8988T (cell line): ENCODE results near the gene RGPD4.
"Not testable (repeated sequence)": the region's sequence is repeated elsewhere in the genome, so short reads cannot be mapped to it uniquely, and the experiment has no call there.

Source experiments
- DNase-seq: peaks from one replicate; pipeline ENCODE4 v3.0.0; 2011

The RGPD4 gene

DNA sequence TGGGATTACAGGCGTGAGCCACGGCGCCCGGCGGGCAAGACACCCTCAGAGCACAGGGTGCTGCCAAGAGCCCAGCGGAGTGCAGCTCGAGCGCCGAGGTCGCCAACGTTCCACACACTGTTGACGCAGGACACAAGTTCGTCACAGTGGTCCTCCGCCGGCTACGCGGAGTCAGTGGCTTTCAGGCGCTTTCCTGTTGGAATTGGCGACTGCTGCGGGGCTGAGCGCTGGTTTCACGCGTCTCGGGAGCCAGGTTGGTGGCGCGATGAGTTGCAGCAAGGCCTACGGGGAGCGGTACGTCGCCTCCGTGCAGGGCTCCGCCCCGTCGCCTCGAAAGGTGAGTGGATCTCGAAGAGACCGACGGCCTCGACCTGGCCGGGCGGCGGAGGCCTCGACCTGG is at the start of gene RGPD4:
RGPD4 (plus strand) TSS at position 144 of the 400 bp plus-strand sequence; CDS start at position 266, 122 bp downstream.
- not testable (repeated sequence) for DNase-seq

DNA sequence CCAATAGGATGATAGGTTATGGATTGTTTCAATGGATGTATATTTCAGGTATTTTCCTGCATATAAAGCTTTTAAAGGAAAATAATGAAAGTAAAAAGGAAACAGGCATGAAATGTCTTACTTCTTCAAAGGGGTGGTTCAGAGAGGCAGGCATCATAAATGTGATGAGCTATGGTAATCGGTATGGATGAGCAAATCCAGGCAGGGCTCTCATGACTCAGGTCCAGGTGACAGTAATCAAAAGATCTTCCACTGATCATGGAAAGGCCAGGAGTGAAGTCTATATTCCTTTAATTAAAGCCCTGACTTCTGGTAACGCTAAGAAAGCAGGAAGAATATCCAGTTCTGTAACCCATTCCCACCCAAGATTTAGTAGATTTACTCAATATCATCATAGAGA is 48.7 kb upstream of the RGPD4 start:
- DNase-seq: no peak

DNA sequence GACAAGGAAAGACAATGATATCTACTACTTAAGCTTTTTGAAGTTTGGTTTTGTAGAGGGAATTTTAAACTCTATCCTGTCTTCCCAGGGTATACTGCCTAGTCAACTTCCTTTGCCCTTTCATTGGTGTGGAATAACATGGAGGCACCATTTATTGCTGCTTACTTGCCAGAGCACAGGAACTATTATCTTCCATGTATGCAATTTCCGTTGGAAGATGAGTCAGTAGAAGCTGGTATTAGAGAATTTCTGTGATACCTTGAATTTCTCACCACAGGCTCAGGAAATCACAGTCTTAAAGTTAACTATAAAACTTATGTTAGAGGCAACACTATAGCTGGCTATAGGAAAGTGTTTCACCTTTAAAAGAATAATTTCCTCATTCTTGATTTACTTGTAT is 40.9 kb upstream of the RGPD4 start:
- DNase-seq: no peak

DNA sequence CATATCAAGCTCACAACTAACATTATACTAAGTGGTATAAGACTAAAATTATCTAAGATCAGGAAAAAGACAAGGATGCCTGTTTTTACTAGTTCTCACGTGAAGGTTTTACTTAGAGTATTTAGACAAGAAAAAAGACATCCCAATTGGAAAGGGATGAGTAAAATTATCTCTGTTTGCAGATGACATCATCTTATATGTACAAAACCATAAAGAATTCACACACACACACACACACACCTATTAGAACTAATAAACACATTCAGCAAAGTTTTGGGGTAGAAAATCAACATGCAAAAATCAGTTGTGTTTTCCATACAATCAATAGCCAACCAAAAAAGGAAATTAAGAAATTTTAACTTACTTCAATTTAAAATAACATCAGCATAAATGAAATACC is 35.9 kb upstream of the RGPD4 start:
- no peak for DNase-seq

DNA sequence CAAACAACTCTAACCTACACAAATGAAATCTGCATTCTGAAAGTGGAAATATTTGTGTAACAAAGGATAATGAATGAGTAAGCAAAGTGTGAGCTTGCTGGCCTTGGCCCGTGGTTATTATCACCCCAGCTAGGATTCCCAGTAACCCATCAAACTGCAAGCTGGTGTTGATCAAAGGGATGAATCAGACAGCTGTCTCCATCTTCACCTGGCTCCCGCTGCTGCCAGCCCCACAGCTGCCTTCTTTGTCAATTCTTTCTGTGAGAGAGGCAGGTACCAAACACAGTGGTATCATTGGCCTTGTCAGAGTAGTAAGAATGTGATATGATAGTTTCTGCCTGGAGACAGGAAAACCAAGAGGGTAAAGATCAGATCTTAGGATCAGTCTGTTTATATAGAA is 25.2 kb upstream of the RGPD4 start:
- DNase-seq: no peak

DNA sequence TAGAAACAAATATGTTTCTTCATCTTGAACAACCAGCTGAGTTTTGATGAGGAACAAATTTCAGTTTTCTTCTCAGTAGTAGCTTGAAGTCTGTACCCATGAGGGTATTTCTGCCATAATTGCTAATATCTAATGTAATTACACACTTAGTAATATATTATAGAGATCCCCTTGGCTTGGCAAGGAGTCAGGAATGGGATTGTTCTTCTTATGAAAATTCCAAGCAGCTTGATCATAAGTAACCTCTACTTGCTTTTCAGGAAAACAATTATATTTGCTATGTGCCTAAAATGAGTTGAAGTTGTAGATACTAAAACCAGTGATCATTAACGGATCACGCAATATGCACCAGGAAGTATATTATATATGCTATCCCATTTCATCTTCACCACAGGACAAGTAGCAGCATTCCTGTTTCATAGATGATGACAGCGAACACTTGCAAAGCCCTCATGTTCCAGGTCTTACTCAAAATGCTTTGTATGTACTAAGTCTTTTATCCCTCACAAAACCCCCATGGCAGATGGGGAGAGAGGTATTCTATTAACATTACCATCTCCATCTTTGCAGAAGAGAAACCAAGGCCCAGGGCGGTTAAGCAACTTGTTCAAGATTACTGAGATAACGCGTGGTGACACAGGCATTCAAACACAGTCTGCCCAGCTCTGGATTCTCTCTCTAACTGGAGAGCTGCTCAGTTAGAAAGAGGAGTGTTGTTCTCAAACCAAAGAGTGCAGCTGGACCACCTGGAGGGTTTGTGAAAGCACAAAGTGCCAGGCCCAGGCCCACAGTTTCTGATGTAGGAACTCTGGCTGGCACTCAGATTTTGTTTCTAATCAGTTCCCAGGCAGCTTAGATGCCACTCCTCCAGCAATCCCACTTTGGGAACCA is 21.8 kb upstream of the RGPD4 start:
- DNase-seq: no peak

DNA sequence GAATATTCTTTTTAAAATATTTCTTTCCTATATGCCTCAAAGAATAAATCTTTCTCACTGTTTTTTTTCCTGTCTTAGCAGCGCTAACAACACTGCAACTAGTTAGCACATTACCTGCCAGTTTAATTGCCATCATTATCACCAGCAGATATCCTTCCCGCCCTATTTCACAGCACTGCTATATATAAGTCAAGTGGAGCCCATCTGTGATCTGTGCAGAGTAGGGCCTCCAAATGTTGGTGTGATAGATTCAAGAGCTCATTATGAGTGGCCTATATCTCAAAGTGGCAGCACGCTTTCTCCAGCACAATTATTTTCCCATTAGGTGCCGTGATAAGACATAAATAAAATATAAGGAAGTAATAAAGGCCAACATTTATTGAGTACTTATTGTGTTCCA is 19.8 kb upstream of the RGPD4 start:
- DNase-seq: no peak

DNA sequence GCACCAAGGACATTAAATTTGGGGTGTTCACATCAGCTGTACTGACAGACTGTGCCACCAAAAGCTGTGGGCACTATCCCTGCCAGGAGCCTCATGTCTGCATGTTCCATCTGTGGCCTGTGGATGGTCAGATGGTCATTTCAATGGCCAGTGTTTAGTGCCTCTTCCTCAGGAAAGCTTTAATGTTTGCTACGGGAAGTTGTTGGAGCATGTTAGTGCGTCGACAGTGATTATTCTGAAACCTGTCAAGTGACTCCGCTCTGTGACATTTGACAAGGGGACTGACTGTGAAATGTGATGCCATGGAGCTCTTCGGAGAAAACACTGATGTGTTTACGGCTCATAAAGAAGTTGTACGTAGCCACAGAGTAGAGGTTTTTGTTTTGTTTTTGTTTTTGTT is 18.7 kb upstream of the RGPD4 start:
- DNase-seq: no peak

DNA sequence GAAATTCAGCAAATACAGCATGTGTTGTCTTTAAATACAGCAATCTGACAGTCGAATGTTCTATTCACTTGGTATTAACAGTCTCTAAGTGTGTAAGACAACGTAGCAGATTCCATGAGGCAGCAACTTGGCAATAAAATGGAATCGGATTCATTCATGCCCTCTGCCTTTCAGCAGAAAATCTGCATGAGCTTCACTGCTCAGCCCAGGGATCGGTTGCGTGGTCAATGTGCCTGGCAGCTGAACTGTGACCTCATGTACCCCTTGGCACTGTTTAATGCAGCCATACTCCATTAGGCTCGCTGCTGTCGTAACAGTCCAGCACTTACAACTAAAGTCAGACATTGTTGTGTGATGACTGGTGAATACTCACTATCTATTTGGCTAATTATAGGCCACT is 17.7 kb upstream of the RGPD4 start:
- DNase-seq: no peak

DNA sequence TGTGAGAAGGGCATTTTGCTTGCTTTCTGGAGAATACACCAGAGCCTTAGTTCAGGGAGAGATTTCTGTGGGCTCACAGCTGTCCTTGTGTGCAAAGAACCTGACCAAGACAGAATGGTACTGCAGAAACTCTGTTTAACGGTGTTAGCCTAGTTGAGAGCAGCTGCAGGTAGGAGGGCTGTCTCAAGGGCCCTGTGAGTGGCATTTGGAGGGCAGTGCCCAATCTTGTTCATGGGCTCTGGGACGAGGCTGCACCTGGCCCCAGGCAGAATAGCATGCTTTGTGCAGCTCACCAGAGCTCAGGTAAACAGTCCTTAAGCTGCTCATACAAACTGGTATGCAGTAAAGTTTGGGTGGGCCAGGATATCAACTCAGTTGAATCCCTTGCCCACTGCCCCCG is 16.9 kb upstream of the RGPD4 start:
- no peak for DNase-seq

DNA sequence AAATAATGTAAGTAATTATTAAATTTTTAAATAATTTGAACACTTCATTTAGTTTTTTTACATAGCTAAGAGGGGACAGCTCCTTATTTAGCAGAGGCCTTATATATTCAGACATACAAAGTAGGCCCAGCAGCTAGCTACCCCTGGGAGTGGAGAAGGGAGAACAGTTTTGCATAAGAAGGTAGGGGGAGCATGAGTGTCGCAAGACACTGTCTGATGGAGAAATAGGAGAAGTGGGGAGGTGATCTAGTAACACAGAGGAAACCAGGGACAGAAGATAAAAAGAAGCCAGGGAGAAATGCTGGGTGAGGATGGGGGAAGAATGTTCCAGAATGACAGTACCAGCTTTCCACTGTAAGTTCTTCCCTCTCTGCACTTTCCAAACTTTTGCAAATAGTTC is 16.0 kb upstream of the RGPD4 start:
- DNase-seq: no peak

DNA sequence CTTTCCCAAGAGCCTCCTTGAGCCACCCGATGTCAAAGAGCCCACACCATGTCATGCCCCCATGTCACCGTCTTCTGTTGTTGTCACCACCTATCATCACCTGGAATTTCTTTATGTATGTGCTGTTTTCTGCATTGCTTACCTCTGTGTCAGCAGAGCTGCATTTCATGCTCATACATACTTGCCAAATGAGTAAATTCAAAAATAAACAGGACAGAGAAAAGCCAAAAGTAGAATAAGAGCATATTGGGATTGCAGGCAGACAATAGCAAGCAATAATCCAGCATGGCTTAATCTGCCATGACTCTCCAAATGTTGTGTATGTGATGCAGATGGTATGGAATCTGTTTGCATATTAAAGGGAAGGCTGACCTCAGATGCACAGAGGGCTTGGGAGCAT is 15.3 kb upstream of the RGPD4 start:
- no peak for DNase-seq

DNA sequence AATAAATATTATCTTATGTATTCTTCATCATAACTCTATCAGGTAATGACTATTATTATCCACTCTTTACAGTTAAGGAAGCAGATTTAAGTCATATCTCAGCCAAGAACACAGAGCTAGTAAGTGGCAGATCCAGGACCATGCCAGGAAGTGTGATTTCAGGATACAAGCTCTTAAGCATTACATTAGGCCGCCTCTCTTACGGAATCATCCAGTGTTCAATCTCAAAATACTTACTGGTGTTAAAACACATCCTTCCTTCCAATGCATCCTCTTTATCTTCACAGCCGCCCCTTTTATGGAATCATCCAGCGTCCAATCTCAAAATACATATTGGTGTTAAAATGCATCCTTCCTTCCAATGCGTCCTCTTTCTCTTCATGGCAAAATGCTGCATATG is 14.7 kb upstream of the RGPD4 start:
- no peak for DNase-seq

DNA sequence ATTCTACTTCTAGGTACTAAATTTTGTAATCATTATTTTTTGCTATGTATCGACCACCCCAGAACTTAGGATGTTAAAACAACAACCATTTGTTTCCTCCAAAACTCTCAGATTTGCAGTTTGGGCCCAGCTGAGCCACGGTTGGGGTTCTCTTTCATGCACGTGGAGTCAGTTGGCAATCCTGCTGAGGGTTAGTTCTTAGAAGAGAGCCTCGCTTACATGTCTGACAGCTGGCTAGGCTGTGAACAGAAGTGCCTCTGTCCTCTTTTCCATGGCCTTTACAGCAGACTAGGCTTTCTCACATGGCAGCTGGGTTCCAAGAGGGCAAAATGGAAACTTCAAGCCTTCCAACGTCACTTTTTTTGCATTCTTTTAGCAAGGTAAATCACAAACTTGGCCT is 9.3 kb upstream of the RGPD4 start:
- no peak for DNase-seq

DNA sequence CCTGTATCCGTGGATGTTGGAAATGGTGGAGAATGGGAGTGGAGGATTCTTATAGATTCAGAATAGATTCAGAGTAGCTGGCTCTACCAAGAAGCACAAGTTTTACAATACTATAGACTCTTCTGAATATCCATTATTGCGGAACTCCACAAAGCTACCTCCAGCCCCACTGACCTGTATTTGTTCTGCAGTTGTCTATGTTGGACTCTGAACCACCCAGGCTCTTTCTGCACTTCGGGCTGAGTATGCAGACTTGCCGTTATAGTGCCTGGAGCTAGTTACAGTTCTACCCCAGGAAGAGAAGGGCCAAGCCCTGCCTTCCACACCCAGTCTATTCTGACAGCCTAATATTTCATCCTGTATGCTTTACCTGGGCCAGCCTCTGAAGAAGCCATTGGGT is 4.4 kb upstream of the RGPD4 start:
- no peak for DNase-seq

DNA sequence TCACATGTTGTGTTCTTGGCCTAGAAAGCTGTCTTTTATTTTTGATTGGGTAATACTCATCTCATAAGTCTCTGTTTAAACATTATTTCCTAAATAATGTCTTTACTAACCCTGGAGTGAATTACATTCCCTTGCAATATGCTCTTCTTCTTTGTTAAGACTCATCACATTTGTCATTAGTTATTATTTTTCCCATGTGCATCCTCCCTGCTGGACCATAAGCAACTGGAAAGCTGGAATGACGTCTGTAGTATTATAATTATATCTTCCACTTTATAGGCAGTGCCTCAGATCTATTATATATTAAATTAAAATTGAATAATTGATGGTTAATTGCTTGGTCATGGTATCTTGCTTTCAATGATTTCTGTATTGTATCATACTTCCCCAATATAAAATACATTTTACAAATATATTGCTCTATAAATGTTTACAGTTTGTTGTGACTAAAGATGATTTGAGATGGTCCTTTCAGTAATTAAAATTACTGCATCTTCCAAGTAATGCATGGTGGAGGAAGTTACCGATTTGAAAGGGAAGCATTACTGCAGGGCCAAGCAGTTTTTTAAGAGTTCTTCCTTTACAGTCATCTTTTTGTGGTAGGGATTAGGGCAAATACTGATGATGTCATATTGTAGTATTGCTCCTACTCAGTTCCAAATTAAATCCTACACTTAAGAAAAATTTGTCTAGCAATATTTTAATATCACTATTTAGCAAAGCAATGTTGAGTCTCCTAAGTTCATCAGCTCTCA is 2.1 kb upstream of the RGPD4 start:
- DNase-seq: no peak

DNA sequence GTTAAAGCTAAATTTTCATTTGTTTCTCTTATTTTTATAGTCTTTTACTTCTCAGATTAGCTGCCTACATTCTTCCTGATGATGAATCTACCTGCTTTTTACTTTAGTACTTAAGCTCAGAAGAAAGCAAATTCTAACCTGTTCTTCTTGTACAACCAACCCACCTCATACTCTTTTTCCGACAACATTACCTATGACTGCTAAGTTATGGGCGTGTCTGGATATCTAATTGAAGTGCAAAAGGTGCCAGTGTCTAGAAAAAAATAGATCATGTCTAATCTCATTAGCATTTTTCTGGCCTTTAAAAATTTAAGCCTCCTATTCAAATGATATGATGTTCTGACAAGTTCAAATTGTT is 1.5 kb upstream of the RGPD4 start:
- DNase-seq: no peak

DNA sequence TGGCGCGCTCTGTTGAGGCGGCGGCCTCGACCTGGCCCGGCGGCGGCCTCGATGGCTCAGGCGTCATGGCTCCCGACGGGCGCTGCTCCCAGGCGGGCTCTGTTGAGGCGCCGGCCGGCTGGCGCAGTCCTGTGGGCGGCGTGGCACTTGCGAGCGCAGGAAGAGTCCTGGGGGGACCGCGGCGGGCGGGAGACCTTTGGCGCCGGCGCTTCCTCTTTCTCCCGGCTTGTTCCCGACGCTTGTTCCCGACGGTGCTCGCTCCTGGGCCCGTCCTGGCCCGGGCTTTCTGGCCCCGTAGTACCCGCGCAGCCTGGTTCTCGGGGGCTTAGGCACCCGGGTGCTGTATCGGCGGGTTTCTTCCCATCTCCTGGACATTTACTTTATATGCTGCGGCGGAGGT is 2.8 kb downstream of the RGPD4 start:
- not testable (repeated sequence) for DNase-seq

DNA sequence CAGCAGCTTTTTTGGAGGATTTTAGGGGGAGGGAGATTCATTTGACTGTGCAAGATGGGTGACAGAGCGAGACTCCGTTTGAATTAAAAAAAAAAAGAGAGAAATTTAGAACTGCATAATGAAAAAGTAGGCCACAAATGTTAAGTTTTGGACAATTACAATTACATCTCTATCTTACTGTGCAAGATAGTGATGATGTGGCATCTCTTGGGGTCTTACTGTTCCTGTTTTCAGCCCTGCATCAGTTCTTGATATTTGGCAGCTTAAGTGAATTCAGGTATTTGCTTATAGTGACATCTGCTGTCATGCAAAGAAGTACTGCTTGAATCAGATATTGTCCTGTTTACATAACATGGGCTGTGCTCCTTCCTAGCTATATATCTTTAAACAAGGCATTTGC is 6.5 kb downstream of the RGPD4 start:
- DNase-seq: not testable (repeated sequence)

DNA sequence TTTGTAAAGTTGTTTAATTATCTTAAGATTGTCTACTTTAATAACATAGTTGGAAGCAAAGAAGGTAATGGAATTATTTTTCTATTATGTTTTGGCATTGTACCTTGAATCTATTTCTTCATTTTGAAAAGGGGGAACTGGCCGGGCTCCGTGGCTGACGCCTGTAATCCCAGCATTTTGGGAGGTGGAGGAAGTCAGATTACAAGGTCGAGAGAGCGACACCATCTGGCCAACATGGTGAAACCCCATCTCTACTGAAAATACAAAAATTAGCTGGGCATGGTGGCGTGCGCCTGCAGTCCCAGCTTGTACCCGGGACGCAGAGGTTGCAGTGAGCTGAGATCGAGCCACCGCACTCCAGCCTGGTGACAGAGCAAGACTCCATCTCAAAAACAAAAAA is 6.9 kb downstream of the RGPD4 start:
- DNase-seq: not testable (repeated sequence)

DNA sequence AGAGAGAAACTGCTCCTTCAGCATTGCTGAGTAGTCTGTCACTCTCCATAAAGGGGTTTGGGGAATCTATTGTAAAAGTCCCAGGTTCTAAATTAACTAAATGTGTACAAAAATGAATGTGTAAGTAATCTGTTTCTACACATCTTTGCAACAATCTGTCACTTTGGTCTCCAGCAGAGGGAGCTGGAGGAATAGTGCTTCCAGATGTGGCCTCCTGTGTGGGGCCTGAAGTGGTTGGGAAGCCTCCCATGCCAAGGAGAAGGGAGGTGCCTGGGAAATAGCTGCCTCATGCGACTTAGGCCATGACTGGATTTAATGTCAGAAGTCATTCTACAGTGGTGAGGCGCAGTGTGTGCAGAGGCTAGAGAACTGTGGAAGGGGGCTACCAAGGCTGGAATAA is 89.4 kb downstream of the RGPD4 start:
- DNase-seq: not testable (repeated sequence)

DNA sequence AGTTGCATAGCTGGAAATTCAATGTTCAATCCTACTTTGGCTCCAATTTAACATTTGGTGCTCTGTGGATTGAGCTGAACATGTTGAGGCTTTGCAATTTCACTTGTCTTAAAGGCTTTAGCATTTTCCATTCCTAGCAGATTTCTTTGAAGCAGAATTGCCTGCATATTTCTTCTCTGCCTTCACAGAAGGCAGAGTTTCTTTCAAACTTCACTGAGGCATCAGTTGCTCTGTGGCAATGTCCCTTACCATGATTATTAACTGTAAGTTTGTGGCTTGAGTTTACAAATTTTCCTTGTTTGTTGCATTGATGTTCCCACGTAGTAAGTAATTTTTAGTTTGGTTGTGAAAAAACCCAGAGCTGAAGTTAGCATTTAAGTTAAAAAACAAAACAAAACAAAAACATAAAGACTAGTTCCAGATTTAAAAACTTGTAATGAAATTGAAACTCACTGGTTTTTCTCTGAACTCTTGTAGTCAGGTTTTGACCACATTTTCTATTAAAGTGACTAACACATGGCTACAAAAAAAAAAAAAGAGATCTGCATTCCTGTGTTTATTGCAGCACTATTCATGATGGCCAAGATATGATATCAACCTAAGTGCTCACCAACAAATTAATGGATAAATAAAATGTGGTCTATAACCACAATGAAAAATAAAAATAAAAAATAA is 90.1 kb downstream of the RGPD4 start:
- not testable (repeated sequence) for DNase-seq

DNA sequence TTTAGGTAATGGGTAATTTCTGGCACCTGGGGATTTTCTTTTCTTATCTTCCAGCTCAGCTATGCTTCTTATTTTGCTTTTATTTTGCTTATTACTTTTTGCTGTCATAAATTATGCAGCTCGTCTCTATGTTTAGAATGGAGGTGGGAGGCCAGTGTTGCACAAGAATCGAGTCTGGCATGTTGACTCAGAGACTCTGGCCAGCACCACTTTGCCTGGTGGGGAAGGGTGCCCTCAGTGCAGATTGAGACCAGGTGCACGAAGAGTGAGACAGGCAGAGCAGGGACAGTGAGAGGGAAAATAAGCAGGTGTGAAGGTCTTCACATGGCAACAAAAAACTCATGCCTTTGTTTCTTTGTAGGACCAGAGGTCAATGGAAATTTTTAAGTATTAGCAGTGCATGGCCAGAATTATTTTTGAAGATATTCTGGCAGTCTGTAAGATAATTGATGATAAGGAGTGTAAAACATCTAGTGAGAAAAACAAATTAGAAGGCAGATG is 100.4 kb downstream of the RGPD4 start:
- DNase-seq: no peak

DNA sequence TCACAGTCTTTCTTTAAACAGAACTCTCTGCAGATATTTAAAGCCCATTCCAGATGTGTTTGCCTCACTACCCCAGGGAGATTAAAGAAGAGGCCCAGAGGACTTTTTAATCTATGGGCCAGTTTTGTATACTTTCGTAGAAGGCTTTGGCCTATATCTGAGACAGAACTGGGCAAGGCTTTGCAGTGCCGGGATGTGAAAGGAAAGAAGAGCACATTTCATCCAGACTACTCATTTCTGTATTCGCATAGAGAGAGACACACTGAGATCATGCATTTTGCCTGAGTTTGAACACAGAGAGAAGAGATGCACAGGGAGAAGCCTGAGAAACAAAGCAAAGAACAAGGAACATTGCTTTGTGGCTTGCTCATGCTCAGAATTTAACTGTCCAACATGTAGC is 104.7 kb downstream of the RGPD4 start:
- DNase-seq: no peak
